ENCODE results near the gene ZBTB39. TPM values are rescaled to one million over a fixed set of nuclear protein-coding genes. Genes with fewer than 3 reads are reported as not detected.
"Not testable (repeated sequence)": the region's sequence is repeated elsewhere in the genome, so short reads cannot be mapped to it uniquely, and the experiment has no call there.

ZBTB39 gene
- total and polyA plus RNA-seq, 3 experiments from 2014 or later = 2.0 to 9.3 (median 9.1) TPM

DNA sequence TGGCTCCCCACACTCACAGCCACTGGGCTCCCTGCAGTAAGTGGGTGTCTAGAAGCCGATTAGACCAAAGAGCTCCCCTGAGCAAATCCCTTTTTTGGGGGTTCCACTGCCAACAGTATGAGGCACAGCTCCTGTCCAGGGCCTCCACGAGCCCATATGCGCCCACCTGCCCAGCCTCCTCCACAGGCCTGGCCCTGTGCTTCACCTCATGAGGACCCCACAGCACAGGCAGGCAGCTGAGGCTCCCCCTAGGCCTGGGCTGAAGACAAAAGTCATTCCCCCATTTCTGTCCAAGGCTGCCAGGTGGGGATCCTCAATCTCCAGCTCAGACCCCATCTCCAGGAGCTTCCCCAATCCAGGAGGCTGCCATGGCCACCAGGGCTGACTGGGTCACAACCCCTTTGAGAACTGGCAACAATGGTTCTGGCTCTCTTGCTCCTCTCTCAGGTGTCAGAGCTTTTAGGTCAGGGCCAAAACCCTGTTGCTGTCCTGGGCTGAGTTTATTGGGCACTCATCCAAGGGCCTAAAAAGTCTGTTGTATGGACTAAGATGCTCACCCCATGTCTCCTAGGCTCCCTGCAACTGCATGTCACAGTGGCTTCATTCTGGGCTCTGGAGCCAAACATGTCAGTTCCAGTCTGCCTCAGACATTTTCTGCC is 23.6 kb downstream of the ZBTB39 start:
- H3K4me3 ChIP-seq (ENCODE audit: low read length); H3K9me3 Mint-ChIP-seq; DNase-seq; POLR2A ChIA-PET; H3K27ac Mint-ChIP-seq; H3K4me1 Mint-ChIP-seq; H3K4me3 Mint-ChIP-seq; H3K9me3 ChIP-seq (ENCODE audit: low read length); H3K27ac ChIP-seq (ENCODE audit: low read depth, low read length); H3K27me3 Mint-ChIP-seq; CTCF ChIA-PET; H3K4me1 ChIP-seq (ENCODE audit: insufficient read depth, low read length); H3K27me3 ChIP-seq (ENCODE audit: insufficient read depth, low read length, poor library complexity, severe bottlenecking); H3K36me3 Mint-ChIP-seq; H3K36me3 ChIP-seq (ENCODE audit: insufficient read depth, low read length): not testable (repeated sequence)

DNA sequence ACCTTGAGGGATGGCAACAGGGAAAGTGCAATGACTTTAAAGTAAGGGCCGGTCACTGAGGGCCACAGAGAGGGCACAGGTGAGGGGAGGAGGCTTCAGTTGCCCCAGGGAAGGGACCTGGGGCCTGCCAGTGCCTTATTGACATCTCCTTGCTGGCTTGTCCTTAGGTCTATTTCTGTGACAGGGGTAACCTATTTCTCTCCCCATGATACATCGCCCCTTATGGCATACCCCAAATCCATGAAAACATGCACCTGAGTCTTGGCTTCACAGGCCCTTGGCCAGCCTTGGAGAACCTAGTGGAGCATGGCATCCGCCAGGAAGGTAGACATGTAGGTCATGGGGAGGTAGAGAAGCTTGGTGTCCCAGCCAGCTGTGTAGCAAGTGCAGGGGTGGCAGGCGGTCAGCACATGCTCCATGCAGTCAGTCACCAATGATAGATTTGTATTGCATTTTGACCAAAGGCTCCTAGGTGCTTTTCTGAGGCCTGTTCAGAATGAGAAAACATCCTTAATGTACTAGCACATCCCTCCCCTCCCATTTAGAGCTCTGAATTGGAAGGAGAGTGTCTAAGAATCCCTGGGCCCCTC is 25.3 kb downstream of the ZBTB39 start:
- Mint-ChIP-seq H3K36me3 (peaks cover 0 to 3% (median 0%) of the 10 kb centered on the region in 3 donors), H3K4me1 (no peaks in the 10 kb centered on the region), H3K4me3 (no peak overlapping the region), H3K27me3 (peaks cover 0 to under 1% of the 10 kb centered on the region in 2 donors), H3K27ac (no peak overlapping the region), H3K9me3 (peaks cover 0 to 3% (median 0%) of the 10 kb centered on the region in 5 donors)
- Histone ChIP-seq H3K36me3 (ENCODE audit: insufficient read depth, low read length) (no peaks in the 10 kb centered on the region), H3K4me3 (ENCODE audit: low read length) (no peak overlapping the region), H3K4me1 (ENCODE audit: insufficient read depth, low read length) (no peaks in the 10 kb centered on the region), H3K27me3 (ENCODE audit: insufficient read depth, low read length, poor library complexity, severe bottlenecking) (no peaks in the 10 kb centered on the region), H3K27ac (ENCODE audit: low read depth, low read length) (no peak overlapping the region), H3K9me3 (ENCODE audit: low read length) (no peaks in the 10 kb centered on the region)
- DNase-seq = no peak
- ChIA-PET CTCF (no interaction called here), POLR2A (no interaction called here)

DNA sequence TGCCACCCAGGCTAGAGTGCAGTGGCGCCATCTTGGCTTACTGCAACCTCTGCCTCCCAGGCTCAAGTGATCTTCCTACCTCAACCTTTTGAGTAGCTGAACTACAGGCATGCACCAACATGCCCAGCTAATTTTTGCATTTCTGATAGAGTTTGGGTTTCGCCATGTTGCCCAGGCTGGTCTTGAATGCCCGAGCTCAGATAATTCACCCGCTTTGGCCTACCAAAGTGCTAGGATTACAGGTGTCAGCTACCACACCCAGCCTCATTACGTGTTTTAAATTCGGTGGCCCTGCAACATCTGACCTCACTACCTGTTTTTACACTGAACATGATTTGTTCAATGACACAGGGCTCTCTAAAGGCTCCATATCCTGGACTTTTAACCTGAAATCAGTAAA is 26.1 kb downstream of the ZBTB39 start:
- no peaks in the 10 kb centered on the region for H3K27me3 Mint-ChIP-seq
- no peak overlapping the region for H3K27ac ChIP-seq (ENCODE audit: low read depth, low read length)
- H3K4me3 ChIP-seq (ENCODE audit: low read length) = no peak overlapping the region
- no peak for DNase-seq
- ChIA-PET CTCF (no interaction called here), POLR2A (no interaction called here)
- no peaks in the 10 kb centered on the region for H3K36me3 ChIP-seq (ENCODE audit: insufficient read depth, low read length)
- no peak overlapping the region for H3K4me3 Mint-ChIP-seq
- H3K4me1 ChIP-seq (ENCODE audit: insufficient read depth, low read length) = no peaks in the 10 kb centered on the region
- H3K9me3 ChIP-seq (ENCODE audit: low read length) = no peaks in the 10 kb centered on the region
- H3K4me1 Mint-ChIP-seq = no peaks in the 10 kb centered on the region
- no peak overlapping the region for H3K27ac Mint-ChIP-seq
- peaks cover 0 to 3% (median 0%) of the 10 kb centered on the region in 5 donors for H3K9me3 Mint-ChIP-seq
- no peaks in the 10 kb centered on the region for H3K27me3 ChIP-seq (ENCODE audit: insufficient read depth, low read length, poor library complexity, severe bottlenecking)
- H3K36me3 Mint-ChIP-seq = peaks cover 0 to 3% (median 0%) of the 10 kb centered on the region in 3 donors

GRCh38 chr12:56979628-56980027 is 26.7 kb downstream of the ZBTB39 start:
- H3K9me3 ChIP-seq (ENCODE audit: low read length) = no peaks in the 10 kb centered on the region
- peaks cover 0 to 3% (median 0%) of the 10 kb centered on the region in 3 donors for H3K36me3 Mint-ChIP-seq
- no peaks in the 10 kb centered on the region for H3K4me1 Mint-ChIP-seq
- peaks cover 0 to 3% (median 0%) of the 10 kb centered on the region in 5 donors for H3K9me3 Mint-ChIP-seq
- no peak overlapping the region for H3K27ac ChIP-seq (ENCODE audit: low read depth, low read length)
- H3K4me1 ChIP-seq (ENCODE audit: insufficient read depth, low read length) = no peaks in the 10 kb centered on the region
- DNase-seq = no peak
- H3K27me3 Mint-ChIP-seq = no peaks in the 10 kb centered on the region
- CTCF ChIA-PET = no interaction called here
- POLR2A ChIA-PET = no interaction called here
- no peaks in the 10 kb centered on the region for H3K36me3 ChIP-seq (ENCODE audit: insufficient read depth, low read length)
- no peak overlapping the region for H3K4me3 ChIP-seq (ENCODE audit: low read length)
- H3K4me3 Mint-ChIP-seq = no peak overlapping the region
- H3K27ac Mint-ChIP-seq = no peak overlapping the region
- H3K27me3 ChIP-seq (ENCODE audit: insufficient read depth, low read length, poor library complexity, severe bottlenecking) = no peaks in the 10 kb centered on the region

DNA sequence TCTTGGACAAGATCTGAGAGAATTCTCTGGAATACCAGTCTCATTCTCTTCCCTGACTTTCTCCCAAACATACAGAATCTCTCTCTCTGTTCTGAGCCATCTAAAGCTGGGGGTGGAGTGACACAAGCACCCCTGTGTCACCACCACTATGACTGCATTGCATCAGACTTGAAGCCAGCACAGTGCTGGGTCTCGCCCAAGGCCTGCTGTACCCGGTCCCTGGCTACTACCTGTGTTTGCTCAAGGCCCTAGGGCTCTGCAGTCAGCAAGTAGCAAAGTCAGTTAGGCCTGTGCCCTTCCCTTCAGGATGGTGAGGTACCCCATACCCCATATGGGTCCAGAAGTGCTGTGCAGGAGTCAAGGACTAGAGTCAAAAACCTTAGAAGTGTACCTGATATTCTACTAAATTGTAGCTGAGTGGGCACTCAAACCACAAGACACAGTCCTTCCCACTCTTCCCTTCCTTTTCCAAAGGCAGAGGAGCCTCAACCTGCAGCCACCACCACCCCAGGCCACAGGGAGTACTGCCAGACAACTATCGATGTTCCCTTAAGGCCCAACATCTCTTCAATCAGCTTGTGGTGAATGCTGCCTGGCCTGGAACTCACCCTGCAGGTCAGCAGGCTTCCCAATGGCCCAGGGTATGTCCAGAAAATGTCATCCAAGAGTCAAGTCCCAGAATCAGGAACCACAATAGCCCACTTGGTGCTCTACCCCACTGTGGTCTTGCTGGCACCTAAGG is 27.8 kb downstream of the ZBTB39 start:
- DNase-seq = no peak
- no peaks in the 10 kb centered on the region for H3K27me3 Mint-ChIP-seq
- no peak overlapping the region for H3K27ac ChIP-seq (ENCODE audit: low read depth, low read length)
- H3K27me3 ChIP-seq (ENCODE audit: insufficient read depth, low read length, poor library complexity, severe bottlenecking) = no peaks in the 10 kb centered on the region
- H3K9me3 ChIP-seq (ENCODE audit: low read length) = no peaks in the 10 kb centered on the region
- H3K4me1 ChIP-seq (ENCODE audit: insufficient read depth, low read length) = no peaks in the 10 kb centered on the region
- H3K36me3 Mint-ChIP-seq = peaks cover 0 to 3% (median 0%) of the 10 kb centered on the region in 3 donors
- no peaks in the 10 kb centered on the region for H3K36me3 ChIP-seq (ENCODE audit: insufficient read depth, low read length)
- no peak overlapping the region for H3K4me3 Mint-ChIP-seq
- peak overlapping the region in 2 of 8 donors; percentile 33 to 77 for H3K27ac Mint-ChIP-seq
- POLR2A ChIA-PET = no interaction called here
- no peaks in the 10 kb centered on the region for H3K4me1 Mint-ChIP-seq
- no peak overlapping the region for H3K4me3 ChIP-seq (ENCODE audit: low read length)
- CTCF ChIA-PET = no interaction called here
- peaks cover 0 to 3% (median 0%) of the 10 kb centered on the region in 5 donors for H3K9me3 Mint-ChIP-seq

- H3K36me3 Mint-ChIP-seq; H3K4me3 ChIP-seq (ENCODE audit: low read length); H3K9me3 ChIP-seq (ENCODE audit: low read length); H3K4me1 ChIP-seq (ENCODE audit: insufficient read depth, low read length); H3K27ac ChIP-seq (ENCODE audit: low read depth, low read length); POLR2A ChIA-PET; H3K4me1 Mint-ChIP-seq; H3K36me3 ChIP-seq (ENCODE audit: insufficient read depth, low read length); H3K27me3 Mint-ChIP-seq; H3K27me3 ChIP-seq (ENCODE audit: insufficient read depth, low read length, poor library complexity, severe bottlenecking); H3K9me3 Mint-ChIP-seq; CTCF ChIA-PET; H3K27ac Mint-ChIP-seq; DNase-seq; H3K4me3 Mint-ChIP-seq: not testable (repeated sequence)
Measured at GRCh38 chr12:56977361-56977760, 29.0 kb downstream of the ZBTB39 start.

GRCh38 chr12:56974224-56974623 is 32.1 kb downstream of the ZBTB39 start:
- H3K4me1 ChIP-seq (ENCODE audit: insufficient read depth, low read length); H3K27me3 Mint-ChIP-seq; H3K27ac ChIP-seq (ENCODE audit: low read depth, low read length); H3K27me3 ChIP-seq (ENCODE audit: insufficient read depth, low read length, poor library complexity, severe bottlenecking); DNase-seq; H3K36me3 Mint-ChIP-seq; CTCF ChIA-PET; H3K9me3 ChIP-seq (ENCODE audit: low read length); H3K27ac Mint-ChIP-seq; H3K4me3 Mint-ChIP-seq; POLR2A ChIA-PET; H3K9me3 Mint-ChIP-seq; H3K36me3 ChIP-seq (ENCODE audit: insufficient read depth, low read length); H3K4me1 Mint-ChIP-seq; H3K4me3 ChIP-seq (ENCODE audit: low read length): not testable (repeated sequence)

DNA sequence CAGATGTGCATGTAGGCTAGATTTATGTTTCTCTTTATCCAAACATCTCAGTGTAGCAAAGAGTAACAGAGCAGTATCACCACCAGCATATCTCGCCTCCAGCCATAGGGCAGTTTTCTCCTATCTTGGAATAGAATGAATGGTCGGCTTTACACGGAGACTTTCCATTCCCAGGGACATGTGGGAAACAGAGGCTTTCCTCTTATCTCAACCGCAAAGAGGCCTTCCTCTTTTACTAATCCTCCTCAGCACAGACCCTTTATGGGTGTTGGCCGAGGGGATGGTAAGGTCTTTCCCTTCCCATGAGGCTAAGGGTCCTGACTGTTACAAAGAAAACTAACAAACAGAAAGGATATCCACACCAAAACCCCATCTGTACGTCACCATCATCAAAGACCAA is 37.4 kb downstream of the ZBTB39 start:
- CTCF ChIA-PET; H3K9me3 Mint-ChIP-seq; H3K36me3 ChIP-seq (ENCODE audit: insufficient read depth, low read length); H3K4me3 ChIP-seq (ENCODE audit: low read length); H3K27me3 Mint-ChIP-seq; DNase-seq; H3K27ac Mint-ChIP-seq; H3K4me3 Mint-ChIP-seq; H3K4me1 ChIP-seq (ENCODE audit: insufficient read depth, low read length); H3K9me3 ChIP-seq (ENCODE audit: low read length); H3K27ac ChIP-seq (ENCODE audit: low read depth, low read length); H3K4me1 Mint-ChIP-seq; H3K36me3 Mint-ChIP-seq; POLR2A ChIA-PET; H3K27me3 ChIP-seq (ENCODE audit: insufficient read depth, low read length, poor library complexity, severe bottlenecking): not testable (repeated sequence)
